Natural killer cell (primary cell): ENCODE results near the gene FAM216A. TPM values are rescaled to one million over a fixed set of nuclear protein-coding genes. Genes with fewer than 3 reads are reported as not detected.
"Not testable (repeated sequence)": the region's sequence is repeated elsewhere in the genome, so short reads cannot be mapped to it uniquely, and the experiment has no call there.

Source experiments
- ATAC-seq, 3 donors: fragments of 150-1000 bp in 2 of 3; fragments of 200-7000 bp in 1 of 3; cut with Tn5 transposase; 1 replicate in 1 of 3; 2 replicates in 2 of 3; pipeline ENCODE4 v1.10.0; 2021; ENCODE audit warnings: mild to moderate bottlenecking in 2 of 3, moderate library complexity in 2 of 3
- DNase-seq, 2 donors: peaks; one replicate each; pipeline versions ENCODE4 v3.0.0 to v3.0.0-alpha.2; 2013 to 2021; ENCODE audit warnings: mixed read lengths in 1 of 2
- H3K27ac ChIP-seq: one replicate; pipeline ENCODE4 v1.5.1; 2013; ENCODE audit warnings: mild to moderate bottlenecking, low read length
- H3K27me3 ChIP-seq: one replicate; pipeline ENCODE4 v1.6.1; 2013; ENCODE audit warnings: low read length; ENCODE audit not compliant: control insufficient read depth, insufficient read depth
- H3K36me3 ChIP-seq: one replicate; pipeline ENCODE4 v1.6.1; 2013; ENCODE audit warnings: low read length; ENCODE audit not compliant: control insufficient read depth, insufficient read depth
- H3K4me1 ChIP-seq: one replicate; pipeline ENCODE4 v1.6.1; 2013; ENCODE audit warnings: low read length; ENCODE audit not compliant: control insufficient read depth, insufficient read depth
- H3K4me3 ChIP-seq: one replicate; pipeline ENCODE4 v1.5.1; 2013; ENCODE audit warnings: low read length
- H3K9me3 ChIP-seq: one replicate; pipeline ENCODE4 v1.6.1; 2013; ENCODE audit warnings: low read length; ENCODE audit not compliant: control insufficient read depth, insufficient read depth
- H3K27ac Mint-ChIP-seq, 2 donors: one replicate each; pipeline ENCODE4 v1.8.0; 2022; ENCODE audit warnings: mild to moderate bottlenecking in 2 of 2, mixed read lengths in 2 of 2, moderate library complexity in 1 of 2
- H3K27me3 Mint-ChIP-seq, 2 donors: one replicate each; pipeline ENCODE4 v1.8.0; 2022; ENCODE audit warnings: low read depth in 2 of 2, mixed read lengths in 2 of 2
- H3K36me3 Mint-ChIP-seq: one replicate; pipeline ENCODE4 v1.8.0; 2022; ENCODE audit warnings: mixed read lengths
- H3K4me1 Mint-ChIP-seq, 2 donors: one replicate each; pipeline ENCODE4 v1.8.0; 2022; ENCODE audit warnings: mixed read lengths in 2 of 2
- H3K4me3 Mint-ChIP-seq: one replicate; pipeline ENCODE4 v1.8.0; 2022; ENCODE audit warnings: mild to moderate bottlenecking, moderate library complexity, mixed read lengths
- H3K9me3 Mint-ChIP-seq, 2 donors: one replicate each; pipeline ENCODE4 v1.8.0; 2022; ENCODE audit warnings: mixed read lengths in 2 of 2
- CTCF ChIP-seq: fragments of 200-600 bp; IDR thresholded peaks from one replicate; pipeline ENCODE4 v1.8.0; 2022; ENCODE audit warnings: antibody characterized with exemption
- WGBS: methylation state at CpG from one replicate; pipeline ENCODE4 v1.1.7; 2013; ENCODE audit warnings: missing lambda C conversion rate; ENCODE audit not compliant: insufficient coverage; 5-methylcytosine and 5-hydroxymethylcytosine counted together
- intact Hi-C: fragments of 100-400 bp; cut with micrococcal nuclease; formaldehyde crosslinking; loops from one replicate; pipeline ENCODE4 v1.14.2; 2022
- total RNA-seq, 4 donors: library from RNA; stranded (reverse); fragments of 120-200 nt in 1 of 4; gene quantifications; one replicate each; pipeline versions ENCODE4 v1.2.3 to v1.2.4, GENCODE V29; 2013 to 2022

Gene FAM216A
- 1 to 10 TPM; 3.1 to 4.7 (median 3.8) TPM for total RNA-seq
- total RNA-seq (2013): 11.5 TPM

- no peak for TF ChIP-seq CTCF
- Mint-ChIP-seq H3K36me3 (no peaks in the 10 kb centered on the region), H3K27me3 (no peaks in the 10 kb centered on the region), H3K4me1 (peaks cover 23 to 29% of the 10 kb centered on the region in 2 donors), H3K27ac (peak within 1 kb of the TSS; percentile 89 to 90), H3K4me3 (peak within 1 kb of the TSS; percentile 98), H3K9me3 (no peaks in the 10 kb centered on the region)
- peak within 1 kb of the TSS; percentile 92 for H3K4me3 ChIP-seq
- peak; percentile 91 to 97 for DNase-seq
- intact Hi-C loops: loop anchor here (1.0 to 5.0 kb wide), 6 partner anchors 18 to 359 kb away; partner anchors contain the start of genes ARPC3, PPP1CC, RAD9B and VPS29
- H3K36me3 ChIP-seq: peaks cover 6% of the 10 kb centered on the region
- peaks cover 21% of the 10 kb centered on the region for H3K4me1 ChIP-seq
- no peaks in the 10 kb centered on the region for H3K27me3 ChIP-seq
- peak; percentile 87 to 94 (median 89) for ATAC-seq
- under 1% methylated on average over 77 of the region's 78 CpGs for WGBS
- H3K9me3 ChIP-seq: no peaks in the 10 kb centered on the region
- H3K27ac ChIP-seq: peak within 1 kb of the TSS; percentile 81
Measured at GRCh38 chr12:110468214-110469048, at the start of gene FAM216A, which contains the start of gene GPN3. Gene FAM216A, plus strand, starts transcription at chr12:110468845. Its CDS starts 31 bp downstream, at chr12:110468876. Gene GPN3, minus strand, starts transcription at chr12:110468257. Its CDS starts 54 bp downstream, at chr12:110468203.

- DNase-seq, H3K9me3 Mint-ChIP-seq, ATAC-seq, H3K27me3 Mint-ChIP-seq, H3K4me3 Mint-ChIP-seq, H3K27ac Mint-ChIP-seq, H3K4me3 ChIP-seq, H3K36me3 Mint-ChIP-seq, H3K27ac ChIP-seq, H3K27me3 ChIP-seq, intact Hi-C loops, H3K4me1 ChIP-seq, H3K9me3 ChIP-seq, H3K36me3 ChIP-seq, H3K4me1 Mint-ChIP-seq: not testable (repeated sequence)
- WGBS: 100% methylated on average over 1 of the region's 1 CpG
Measured at GRCh38 chr12:110420644-110421043, 48.0 kb upstream of the FAM216A start.

- ATAC-seq (no peak), DNase-seq (no peak)
- Histone ChIP-seq H3K27me3 (no peaks in the 10 kb centered on the region), H3K27ac (no peak overlapping the region), H3K4me3 (no peak overlapping the region), H3K36me3 (no peaks in the 10 kb centered on the region), H3K4me1 (no peaks in the 10 kb centered on the region), H3K9me3 (no peaks in the 10 kb centered on the region)
- Mint-ChIP-seq H3K9me3 (no peaks in the 10 kb centered on the region), H3K36me3 (no peaks in the 10 kb centered on the region), H3K4me1 (no peaks in the 10 kb centered on the region), H3K4me3 (no peak overlapping the region), H3K27ac (no peak overlapping the region), H3K27me3 (peaks cover 0 to 5% of the 10 kb centered on the region in 2 donors)
- no peak for TF ChIP-seq CTCF
- WGBS: 69% methylated on average over 2 of the region's 3 CpGs
- intact Hi-C loops: no loop called here
Measured at GRCh38 chr12:110421159-110421661, 47.4 kb upstream of the FAM216A start.

GRCh38 chr12:110421701-110422100, 46.9 kb upstream of the FAM216A start:
- no peak overlapping the region for H3K4me3 ChIP-seq
- no peak overlapping the region for H3K27ac ChIP-seq
- no peaks in the 10 kb centered on the region for H3K4me1 Mint-ChIP-seq
- no peaks in the 10 kb centered on the region for H3K9me3 Mint-ChIP-seq
- no peaks in the 10 kb centered on the region for H3K36me3 Mint-ChIP-seq
- ATAC-seq: no peak
- H3K4me3 Mint-ChIP-seq: no peak overlapping the region
- H3K36me3 ChIP-seq: no peaks in the 10 kb centered on the region
- peaks cover 0 to 5% of the 10 kb centered on the region in 2 donors for H3K27me3 Mint-ChIP-seq
- intact Hi-C loops: no loop called here
- H3K27ac Mint-ChIP-seq: no peak overlapping the region
- no peak for DNase-seq
- H3K4me1 ChIP-seq: no peaks in the 10 kb centered on the region
- WGBS: 83% methylated on average over 4 of the region's 4 CpGs
- no peaks in the 10 kb centered on the region for H3K27me3 ChIP-seq
- no peaks in the 10 kb centered on the region for H3K9me3 ChIP-seq
- TF ChIP-seq CTCF: no peak
